ENCODE measurements around the gene LDLRAD3.

Gene LDLRAD3

DNA sequence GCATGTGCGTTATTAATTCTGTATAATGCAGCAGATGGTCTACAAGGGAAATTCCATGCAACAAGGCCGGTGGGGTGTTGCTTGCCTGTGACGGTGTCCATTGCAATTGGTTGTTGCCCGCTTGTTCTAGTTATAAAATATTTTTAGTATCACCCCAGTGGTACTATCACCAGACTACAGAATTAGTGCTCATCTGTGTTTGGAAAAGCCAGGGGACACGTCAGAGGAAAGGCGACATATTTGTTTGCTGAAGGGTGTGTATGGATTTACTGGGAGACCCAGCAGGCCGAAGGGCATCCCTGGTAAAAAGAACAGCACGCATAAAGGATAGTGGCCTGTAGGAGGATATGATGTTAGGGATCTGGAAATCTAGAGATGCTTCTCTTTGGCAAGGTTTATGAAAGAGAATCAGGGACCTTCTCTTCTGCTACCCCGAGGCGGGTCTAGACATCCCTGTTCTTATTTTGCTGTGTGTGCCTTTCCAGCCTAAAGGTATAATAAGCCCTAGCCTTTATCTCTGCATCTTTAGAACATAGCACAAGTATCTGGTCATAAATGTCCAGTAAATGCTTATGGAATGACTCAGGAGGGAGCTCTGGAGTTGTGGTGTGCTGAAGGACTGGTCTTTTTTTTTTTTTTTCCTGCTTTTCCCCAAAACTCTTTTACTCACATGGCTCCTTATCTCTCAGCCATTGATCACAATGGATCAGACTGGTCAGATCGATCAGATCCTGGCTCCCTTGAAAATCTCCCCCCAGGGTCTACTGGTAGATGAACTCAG, 90.9 kb downstream of the LDLRAD3 start:
- ATAC-seq (ENCODE audit: insufficient read depth, low read depth) (no peak), DNase-seq (no peak)
- no peak overlapping the region for H2AFZ ChIP-seq (ENCODE audit: low read depth, low read length)
- no peaks in the 10 kb centered on the region for H3K4me1 ChIP-seq (ENCODE audit: insufficient read depth, low read length)
- TF ChIP-seq CTCF (IDR thresholded peaks at IDR 0.05; ENCODE audit: borderline replicate concordance, extremely low read depth, low read length, poor library complexity, severe bottlenecking): no peak
- TF ChIP-seq EZH2 (IDR thresholded peaks at IDR 0.05; ENCODE audit: borderline replicate concordance, low read depth, low read length, severe bottlenecking): no peak
- no peak overlapping the region for H3K27ac ChIP-seq (ENCODE audit: low read length)
- H4K20me1 ChIP-seq (ENCODE audit: insufficient read depth, low read length): no peaks in the 10 kb centered on the region
- H3K79me2 ChIP-seq (ENCODE audit: insufficient read depth, low read length): no peaks in the 10 kb centered on the region
- H3K9ac ChIP-seq (ENCODE audit: low read depth, low read length): no peak overlapping the region
- H3K27me3 ChIP-seq (ENCODE audit: insufficient read depth, low read length, poor library complexity): no peaks in the 10 kb centered on the region
- H3K9me3 ChIP-seq (ENCODE audit: insufficient read depth, low read length, severe bottlenecking): no peaks in the 10 kb centered on the region
- H3K36me3 ChIP-seq (ENCODE audit: insufficient read depth, low read length): no peaks in the 10 kb centered on the region
- H3K4me3 ChIP-seq (ENCODE audit: low read depth in 1 of 2, low read length in 2 of 2): no peak overlapping the region
- H3K4me2 ChIP-seq (ENCODE audit: insufficient read depth, low read length): no peak overlapping the region

DNA sequence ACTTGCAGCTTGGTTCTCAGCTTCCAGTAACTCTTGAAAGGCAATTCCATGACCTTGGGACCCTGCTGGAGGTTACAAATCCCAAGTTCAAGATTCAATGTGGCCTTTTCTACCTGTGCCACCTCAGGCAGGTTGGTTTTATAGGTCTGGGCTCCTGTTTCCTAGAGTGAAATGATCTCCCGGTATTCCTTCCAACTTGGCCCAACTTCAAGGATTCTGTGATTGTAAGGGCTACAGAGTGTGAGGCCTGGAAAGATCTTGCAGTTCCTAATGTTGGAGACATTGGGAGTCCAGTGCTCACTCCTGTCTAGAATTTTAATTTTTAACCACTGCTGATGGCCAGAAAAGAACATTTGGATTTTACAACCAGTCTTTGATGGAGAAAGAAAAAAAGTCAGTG, 91.6 kb downstream of the LDLRAD3 start:
- H3K9ac ChIP-seq (ENCODE audit: low read depth, low read length): no peak overlapping the region
- no peak overlapping the region for H3K27ac ChIP-seq (ENCODE audit: low read length)
- no peaks in the 10 kb centered on the region for H3K36me3 ChIP-seq (ENCODE audit: insufficient read depth, low read length)
- TF ChIP-seq EZH2 (IDR thresholded peaks at IDR 0.05; ENCODE audit: borderline replicate concordance, low read depth, low read length, severe bottlenecking): no peak
- no peak for TF ChIP-seq CTCF (IDR thresholded peaks at IDR 0.05; ENCODE audit: borderline replicate concordance, extremely low read depth, low read length, poor library complexity, severe bottlenecking)
- no peaks in the 10 kb centered on the region for H3K9me3 ChIP-seq (ENCODE audit: insufficient read depth, low read length, severe bottlenecking)
- H3K79me2 ChIP-seq (ENCODE audit: insufficient read depth, low read length): no peaks in the 10 kb centered on the region
- DNase-seq (no peak), ATAC-seq (ENCODE audit: insufficient read depth, low read depth) (no peak)
- no peaks in the 10 kb centered on the region for H4K20me1 ChIP-seq (ENCODE audit: insufficient read depth, low read length)
- no peak overlapping the region for H2AFZ ChIP-seq (ENCODE audit: low read depth, low read length)
- no peaks in the 10 kb centered on the region for H3K4me1 ChIP-seq (ENCODE audit: insufficient read depth, low read length)
- H3K27me3 ChIP-seq (ENCODE audit: insufficient read depth, low read length, poor library complexity): no peaks in the 10 kb centered on the region
- no peak overlapping the region for H3K4me3 ChIP-seq (ENCODE audit: low read depth in 1 of 2, low read length in 2 of 2)
- no peak overlapping the region for H3K4me2 ChIP-seq (ENCODE audit: insufficient read depth, low read length)

DNA sequence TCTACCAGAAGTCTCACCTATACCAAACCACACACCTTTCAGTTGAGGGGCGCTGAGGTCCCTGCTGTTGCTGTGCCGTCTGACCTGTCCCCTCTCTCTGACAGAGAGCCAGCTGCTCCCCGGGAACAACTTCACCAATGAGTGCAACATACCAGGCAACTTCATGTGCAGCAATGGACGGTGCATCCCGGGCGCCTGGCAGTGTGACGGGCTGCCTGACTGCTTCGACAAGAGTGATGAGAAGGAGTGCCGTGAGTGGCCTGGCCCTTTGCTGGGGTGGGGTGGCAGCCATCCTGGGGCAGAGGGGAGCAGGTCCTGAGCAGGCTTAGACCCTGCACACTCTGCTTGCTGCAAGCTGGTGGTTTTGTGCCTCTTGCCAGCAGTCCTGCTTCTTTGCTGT, 92.1 kb downstream of the LDLRAD3 start:
- TF ChIP-seq CTCF (IDR thresholded peaks at IDR 0.05; ENCODE audit: borderline replicate concordance, extremely low read depth, low read length, poor library complexity, severe bottlenecking) (no peak), EZH2 (IDR thresholded peaks at IDR 0.05; ENCODE audit: borderline replicate concordance, low read depth, low read length, severe bottlenecking) (no peak)
- no peak for ATAC-seq (ENCODE audit: insufficient read depth, low read depth)
- H3K36me3 ChIP-seq (ENCODE audit: insufficient read depth, low read length): no peaks in the 10 kb centered on the region

More for the DNA sequence above, 92.1 kb downstream of the LDLRAD3 start:
- H4K20me1 ChIP-seq (ENCODE audit: insufficient read depth, low read length): no peaks in the 10 kb centered on the region
- DNase-seq: no peak
- no peaks in the 10 kb centered on the region for H3K4me1 ChIP-seq (ENCODE audit: insufficient read depth, low read length)
- no peaks in the 10 kb centered on the region for H3K79me2 ChIP-seq (ENCODE audit: insufficient read depth, low read length)
- H3K9ac ChIP-seq (ENCODE audit: low read depth, low read length): no peak overlapping the region
- H3K27ac ChIP-seq (ENCODE audit: low read length): no peak overlapping the region
- H3K9me3 ChIP-seq (ENCODE audit: insufficient read depth, low read length, severe bottlenecking): no peaks in the 10 kb centered on the region
- H3K27me3 ChIP-seq (ENCODE audit: insufficient read depth, low read length, poor library complexity): no peaks in the 10 kb centered on the region
- H3K4me2 ChIP-seq (ENCODE audit: insufficient read depth, low read length): no peak overlapping the region
- no peak overlapping the region for H3K4me3 ChIP-seq (ENCODE audit: low read depth in 1 of 2, low read length in 2 of 2)
- H2AFZ ChIP-seq (ENCODE audit: low read depth, low read length): no peak overlapping the region

All from DND-41 (cell line).